Measurements from ENCODE around the gene CST6. TPM values are rescaled to one million over a fixed set of nuclear protein-coding genes. Genes with fewer than 3 reads are reported as not detected.

Gene CST6
- total and polyA plus RNA-seq, 2 experiments from 2014 or later = 4.2 to 8.3 TPM

GRCh38 chr11:66013762-66014100 is 1.9 kb downstream of the CST6 start (continued):
- TF ChIP-seq ZNF462 (CRISPR knock-in tag; IDR thresholded peaks at IDR 0.05) (no peak), CREB1 (CRISPR knock-in tag; IDR thresholded peaks at IDR 0.05; ENCODE audit: low read depth) (no peak), ZNF331 (CRISPR knock-in tag; IDR thresholded peaks at IDR 0.05; ENCODE audit: low read depth) (no peak)

GRCh38 chr11:66014804-66015453 is 3.1 kb downstream of the CST6 start:
- H3K4me3 ChIP-seq = no peak overlapping the region
- no peaks in the 10 kb centered on the region for H3K9me3 Mint-ChIP-seq
- no peaks in the 10 kb centered on the region for H3K36me3 ChIP-seq (ENCODE audit: insufficient read depth)
- no peaks in the 10 kb centered on the region for H3K4me1 ChIP-seq (ENCODE audit: insufficient read depth)
- H3K27ac Mint-ChIP-seq = no peak overlapping the region
- 0 out of 2 replicates have a peak, but pooled peaks cover 3% of the 10 kb centered on the region for H3F3A ChIP-seq (replicated peaks; ENCODE audit: low read depth)
- H3K36me3 Mint-ChIP-seq (ENCODE audit: low read depth) = no peaks in the 10 kb centered on the region
- no peak for DNase-seq (ENCODE audit: low spot score)
- peaks cover 23% of the 10 kb centered on the region for H3K27me3 ChIP-seq (ENCODE audit: insufficient read depth)
- no peak overlapping the region for H3K4me2 ChIP-seq
- H3K4me1 Mint-ChIP-seq = no peaks in the 10 kb centered on the region
- no peak for ATAC-seq
- peaks cover 19% of the 10 kb centered on the region for H3K27me3 Mint-ChIP-seq (ENCODE audit: insufficient read depth, low read depth, poor library complexity)
- no peak overlapping the region; the same call in 2 of the 3 replicates for H3K4me3 Mint-ChIP-seq
- no peaks in the 10 kb centered on the region for H3K79me2 ChIP-seq (replicated peaks; ENCODE audit: insufficient read depth)
- H3K9me2 ChIP-seq (ENCODE audit: insufficient read depth) = no peaks in the 10 kb centered on the region
- no peaks in the 10 kb centered on the region for H4K20me1 ChIP-seq (replicated peaks; ENCODE audit: insufficient read depth)
- H3K27ac ChIP-seq (ENCODE audit: low read depth) = no peak overlapping the region
- H2AFZ ChIP-seq = no peak overlapping the region
- no peak for TF ChIP-seq STAT1 (IDR thresholded peaks at IDR 0.05; ENCODE audit: unreplicated experiment)
- no peak for TF ChIP-seq ETS1 (IDR thresholded peaks at IDR 0.05)
- TF ChIP-seq REST (IDR thresholded peaks at IDR 0.05; ENCODE audit: unreplicated experiment) = no peak
- TF ChIP-seq POLR2AphosphoS5 (IDR thresholded peaks at IDR 0.05; ENCODE audit: low read depth) = no peak
- TF ChIP-seq JUNB (IDR thresholded peaks at IDR 0.05; ENCODE audit: unreplicated experiment) = no peak
- TF ChIP-seq EZH2 (IDR thresholded peaks at IDR 0.05; ENCODE audit: low read depth, unreplicated experiment) = no peak
- TF ChIP-seq CREB1 (CRISPR knock-in tag; IDR thresholded peaks at IDR 0.05; ENCODE audit: low read depth) = no peak
